NCI-H524 (cell line): ENCODE results near the gene OSBPL1A.

Experiments
- DNase-seq, 2 experiments: peaks; one replicate each; lab custom pipeline; 2025; lab: John Stamatoyannopoulos, UW

OSBPL1A gene

GRCh38 chr18:24121625-24122024, 276.0 kb downstream of the OSBPL1A start:
- no peak for DNase-seq

GRCh38 chr18:24120676-24121075, 276.9 kb downstream of the OSBPL1A start:
- no peak for DNase-seq

GRCh38 chr18:24118750-24119577, 278.7 kb downstream of the OSBPL1A start:
- DNase-seq = peak; percentile 50 to 70

GRCh38 chr18:24115628-24116027, 282.0 kb downstream of the OSBPL1A start:
- no peak for DNase-seq

GRCh38 chr18:24114924-24115549, 282.6 kb downstream of the OSBPL1A start:
- DNase-seq = no peak

- DNase-seq = no peak
Observed at GRCh38 chr18:24112874-24113615, 284.6 kb downstream of the OSBPL1A start.

GRCh38 chr18:24112464-24112863, 285.2 kb downstream of the OSBPL1A start:
- DNase-seq = no peak
